MCF 10A (cell line): ENCODE data around the gene DYRK1A. TPM values are rescaled to one million over a fixed set of nuclear protein-coding genes. Genes with fewer than 3 reads are reported as not detected.

ENCODE experiments used
- BruUV-seq: library from RNA; stranded (reverse); fragments of 400-500 nt; replicated peaks from 2 replicates; lab custom pipeline; 2021; lab: Mats Ljungman, UMichigan
- CTCF ChIA-PET: fragments of 300-600 bp; sonication (Branson Sonifier 250); formaldehyde crosslinking; extraction: SDS; loops from one replicate; lab custom pipeline; 2021; ENCODE audit warnings: antibody characterized with exemption, inconsistent platforms; lab: Yijun Ruan, JAX
- POLR2A ChIA-PET: fragments of 300-600, 350-650 bp; sonication (Branson Sonifier 250); formaldehyde crosslinking; extraction: SDS; loops from one replicate; lab custom pipeline; 2020; ENCODE audit warnings: antibody characterized with exemption, inconsistent platforms; lab: Yijun Ruan, JAX
- DNase-seq: peaks from one replicate; pipeline ENCODE4 v3.0.0-alpha.2; 2018; ENCODE audit not compliant: unreplicated experiment
- H3K27ac Mint-ChIP-seq: one replicate; pipeline ENCODE4 v1.8.0; 2022; ENCODE audit warnings: mild to moderate bottlenecking, low read depth, mixed read lengths; ENCODE audit not compliant: unreplicated experiment
- H3K27me3 Mint-ChIP-seq: one replicate; pipeline ENCODE4 v1.8.0; 2022; ENCODE audit warnings: mixed read lengths; ENCODE audit not compliant: insufficient read depth, unreplicated experiment
- H3K36me3 Mint-ChIP-seq: one replicate; pipeline ENCODE4 v1.8.0; 2022; ENCODE audit warnings: mild to moderate bottlenecking, moderate library complexity, mixed read lengths; ENCODE audit not compliant: insufficient read depth, unreplicated experiment
- H3K4me1 Mint-ChIP-seq: one replicate; pipeline ENCODE4 v1.8.0; 2022; ENCODE audit warnings: mixed read lengths; ENCODE audit not compliant: insufficient read depth, unreplicated experiment
- H3K4me3 Mint-ChIP-seq: one replicate; pipeline ENCODE4 v1.8.0; 2022; ENCODE audit warnings: mild to moderate bottlenecking, moderate library complexity, mixed read lengths; ENCODE audit not compliant: unreplicated experiment
- H3K9me3 Mint-ChIP-seq: one replicate; pipeline ENCODE4 v1.8.0; 2022; ENCODE audit warnings: mixed read lengths; ENCODE audit not compliant: unreplicated experiment
- intact Hi-C: fragments of 100-400 bp; cut with micrococcal nuclease; formaldehyde crosslinking; loops from 2 replicates; pipeline ENCODE4 v1.14.1; 2022
- total RNA-seq: library from RNA; stranded (reverse); gene quantifications from 2 replicates; pipeline ENCODE4 v1.2.3, GENCODE V29; 2022
- TF ChIP-seq, protein P1 (sequence below): fragments of 200-600 bp; IDR thresholded peaks from one replicate; pipeline ENCODE4 v1.8.0; 2022; ENCODE audit warnings: antibody characterized with exemption, mild to moderate bottlenecking; ENCODE audit not compliant: unreplicated experiment

The DYRK1A gene
- total RNA-seq, 1 experiment from 2014 or later: 58.6 TPM

DNA sequence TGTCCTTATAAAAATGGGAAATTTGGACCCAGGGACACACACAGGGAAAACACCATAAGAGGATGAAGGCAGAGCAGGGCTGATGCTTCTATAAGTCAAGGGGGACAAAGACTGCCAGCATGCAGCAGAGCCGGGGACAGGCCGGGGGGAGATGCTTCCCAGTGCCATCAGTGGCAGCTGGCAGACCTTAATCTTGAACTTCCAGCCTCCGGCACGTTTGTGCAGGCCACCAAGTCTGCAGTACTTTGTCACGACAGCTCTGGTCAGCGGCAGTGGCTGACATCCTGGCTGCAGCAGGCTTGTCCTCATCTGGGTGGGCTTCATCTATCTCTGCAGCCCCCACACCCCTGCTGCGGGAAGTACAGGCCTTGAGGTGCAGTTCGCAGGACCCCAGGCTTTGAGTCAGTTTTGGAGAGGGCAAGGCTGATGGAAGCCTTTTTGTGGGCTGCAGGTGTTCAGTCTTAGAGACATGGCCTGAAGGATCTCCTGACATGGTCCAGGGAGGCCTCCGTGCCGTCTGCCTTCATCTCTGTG, 186.0 kb downstream of the DYRK1A start:
- no peaks in the 10 kb centered on the region for H3K4me1 Mint-ChIP-seq
- ChIA-PET POLR2A (no interaction called here), CTCF (interaction anchor here (1.0 kb wide), 1 partner anchor 12 kb away, joined by 3 read pairs; no protein-coding TSS in a partner anchor)
- intact Hi-C loops: no loop called here
- H3K27ac Mint-ChIP-seq: no peak overlapping the region
- no peaks in the 10 kb centered on the region for H3K9me3 Mint-ChIP-seq
- no peaks in the 10 kb centered on the region for H3K27me3 Mint-ChIP-seq
- TF ChIP-seq, protein P1, sequence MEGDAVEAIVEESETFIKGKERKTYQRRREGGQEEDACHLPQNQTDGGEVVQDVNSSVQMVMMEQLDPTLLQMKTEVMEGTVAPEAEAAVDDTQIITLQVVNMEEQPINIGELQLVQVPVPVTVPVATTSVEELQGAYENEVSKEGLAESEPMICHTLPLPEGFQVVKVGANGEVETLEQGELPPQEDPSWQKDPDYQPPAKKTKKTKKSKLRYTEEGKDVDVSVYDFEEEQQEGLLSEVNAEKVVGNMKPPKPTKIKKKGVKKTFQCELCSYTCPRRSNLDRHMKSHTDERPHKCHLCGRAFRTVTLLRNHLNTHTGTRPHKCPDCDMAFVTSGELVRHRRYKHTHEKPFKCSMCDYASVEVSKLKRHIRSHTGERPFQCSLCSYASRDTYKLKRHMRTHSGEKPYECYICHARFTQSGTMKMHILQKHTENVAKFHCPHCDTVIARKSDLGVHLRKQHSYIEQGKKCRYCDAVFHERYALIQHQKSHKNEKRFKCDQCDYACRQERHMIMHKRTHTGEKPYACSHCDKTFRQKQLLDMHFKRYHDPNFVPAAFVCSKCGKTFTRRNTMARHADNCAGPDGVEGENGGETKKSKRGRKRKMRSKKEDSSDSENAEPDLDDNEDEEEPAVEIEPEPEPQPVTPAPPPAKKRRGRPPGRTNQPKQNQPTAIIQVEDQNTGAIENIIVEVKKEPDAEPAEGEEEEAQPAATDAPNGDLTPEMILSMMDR: no peak
- no peak for DNase-seq
- BruUV-seq: no TSS peak
- H3K4me3 Mint-ChIP-seq: no peak overlapping the region
- H3K36me3 Mint-ChIP-seq: no peaks in the 10 kb centered on the region

DNA sequence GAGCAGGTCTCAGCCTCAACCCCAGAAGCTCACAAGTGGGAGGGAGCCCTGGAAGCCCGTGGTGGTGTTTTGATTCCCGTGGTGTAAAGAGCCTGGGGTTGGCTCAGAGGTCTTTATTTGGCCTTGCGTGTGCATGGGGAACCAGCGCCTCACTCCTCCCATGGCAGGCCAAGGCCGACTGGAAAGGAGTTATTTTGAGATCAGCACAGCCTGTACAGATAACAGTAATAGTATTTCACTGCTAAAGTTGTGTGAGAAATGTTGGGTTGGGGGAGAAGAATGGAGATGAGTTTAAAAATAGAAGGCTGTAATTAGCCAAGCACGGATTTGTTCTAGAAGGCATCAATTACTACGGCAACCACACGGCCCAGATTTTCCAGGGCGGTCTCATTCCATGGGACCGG, 186.5 kb downstream of the DYRK1A start:
- BruUV-seq: no TSS peak
- H3K27ac Mint-ChIP-seq: no peak overlapping the region
- H3K4me3 Mint-ChIP-seq: no peak overlapping the region
- H3K27me3 Mint-ChIP-seq: no peaks in the 10 kb centered on the region
- no peaks in the 10 kb centered on the region for H3K4me1 Mint-ChIP-seq
- DNase-seq: no peak
- TF ChIP-seq, protein P1: no peak
- CTCF ChIA-PET: interaction anchor here (1.0 kb wide), 1 partner anchor 11 kb away, joined by 3 read pairs; no protein-coding TSS in a partner anchor
- H3K9me3 Mint-ChIP-seq: no peaks in the 10 kb centered on the region
- POLR2A ChIA-PET: no interaction called here
- intact Hi-C loops: no loop called here
- no peaks in the 10 kb centered on the region for H3K36me3 Mint-ChIP-seq

DNA sequence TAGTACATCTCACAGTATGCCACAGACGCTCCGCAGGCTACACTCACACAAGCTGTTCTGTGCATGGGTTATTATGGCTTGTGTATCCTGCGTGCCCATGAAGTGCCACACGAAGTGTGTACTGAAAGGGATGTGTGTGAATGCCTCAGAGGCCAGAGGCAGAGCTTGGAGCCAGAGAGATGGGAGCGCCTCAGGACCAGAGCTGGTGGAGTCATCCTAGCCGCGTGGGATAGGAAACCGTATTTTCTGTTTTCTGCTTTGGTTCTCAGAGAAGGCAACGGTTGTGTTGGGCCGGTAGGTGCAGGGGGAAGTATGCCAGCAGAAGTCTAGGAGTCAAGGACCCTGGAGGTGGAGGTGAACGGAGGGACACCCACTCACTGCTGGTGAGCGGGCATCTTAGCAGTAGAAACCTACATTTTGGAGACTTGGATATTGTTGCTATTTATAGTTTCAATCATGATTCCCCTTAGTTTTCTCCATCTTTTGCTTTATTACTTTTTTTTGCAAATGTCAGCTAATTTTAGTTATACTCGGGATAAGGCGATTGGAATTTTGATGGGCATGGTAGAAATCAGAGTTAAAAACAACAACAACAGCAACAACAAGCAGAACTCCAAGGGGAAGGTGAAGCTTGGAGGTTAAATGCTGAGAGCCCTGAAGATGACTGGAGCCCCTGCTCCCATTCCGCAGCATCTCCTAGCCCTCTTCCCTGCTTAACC, 188.2 kb downstream of the DYRK1A start:
- TF ChIP-seq, protein P1: no peak
- ChIA-PET CTCF (interaction anchor here (0.7 to 1.0 kb wide), 3 partner anchors 9 to 1764 kb away, joined by 3 to 5 read pairs (median 3); no protein-coding TSS in a partner anchor), POLR2A (interaction anchor here (0.5 to 0.7 kb wide), 3 partner anchors 101 to 756 kb away, joined by 3 to 5 read pairs (median 3); no protein-coding TSS in a partner anchor)
- no peak overlapping the region for H3K27ac Mint-ChIP-seq
- intact Hi-C loops: no loop called here
- no peaks in the 10 kb centered on the region for H3K36me3 Mint-ChIP-seq
- H3K27me3 Mint-ChIP-seq: no peaks in the 10 kb centered on the region
- no peak overlapping the region for H3K4me3 Mint-ChIP-seq
- no TSS peak for BruUV-seq
- DNase-seq: no peak
- H3K4me1 Mint-ChIP-seq: no peaks in the 10 kb centered on the region
- no peaks in the 10 kb centered on the region for H3K9me3 Mint-ChIP-seq

DNA sequence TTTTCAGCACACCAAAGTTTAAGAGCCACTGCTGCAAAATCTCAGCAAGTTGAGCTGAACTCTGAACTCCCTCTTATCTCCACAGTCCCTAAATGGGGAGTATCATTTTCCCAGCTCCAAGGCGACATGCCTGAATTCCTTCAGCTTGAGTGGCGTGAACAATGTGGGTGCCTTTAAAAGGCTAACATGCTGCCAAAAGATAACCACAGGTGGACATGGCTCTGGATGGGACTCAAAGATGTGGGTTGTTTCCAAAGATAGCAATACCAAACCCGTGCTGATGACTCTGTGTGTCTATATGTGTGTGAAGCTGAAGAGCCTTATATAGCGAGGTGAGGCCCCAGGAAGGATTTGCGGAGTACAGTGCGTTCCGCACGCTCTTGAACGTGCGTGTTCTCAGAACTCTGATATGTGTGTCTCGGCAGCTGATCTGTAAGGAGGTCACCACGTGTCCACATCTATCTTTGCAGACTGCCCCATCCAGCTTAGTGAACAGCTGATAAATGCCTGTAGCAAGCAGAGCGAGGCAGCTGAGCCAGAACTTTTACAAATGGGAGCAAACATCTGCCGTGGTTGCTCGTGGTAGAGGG, 189.2 kb downstream of the DYRK1A start:
- no peak overlapping the region for H3K27ac Mint-ChIP-seq
- H3K9me3 Mint-ChIP-seq: no peaks in the 10 kb centered on the region
- intact Hi-C loops: no loop called here
- no peak for DNase-seq
- H3K4me1 Mint-ChIP-seq: no peaks in the 10 kb centered on the region
- no peaks in the 10 kb centered on the region for H3K27me3 Mint-ChIP-seq
- POLR2A ChIA-PET: no interaction called here
- BruUV-seq: no TSS peak
- CTCF ChIA-PET: interaction anchor here (0.7 kb wide), 2 partner anchors 8 to 1765 kb away, joined by 3 to 5 read pairs; no protein-coding TSS in a partner anchor
- H3K36me3 Mint-ChIP-seq: no peaks in the 10 kb centered on the region
- H3K4me3 Mint-ChIP-seq: no peak overlapping the region
- TF ChIP-seq, protein P1: no peak
